Spleen (tissue), 11 donors: ENCODE results near the gene SLC28A3. TPM values are rescaled to one million over a fixed set of nuclear protein-coding genes. Genes with fewer than 3 reads are reported as not detected.
A peak's percentile ranks its signal among the peaks of the same experiment; 100 is the strongest.

Experiments
- DNase-seq: peaks from one replicate; pipeline ENCODE4 v3.0.0-alpha.2; 2020
- H3K27ac ChIP-seq, 8 donors: fragments of 200-600 bp; sonication (generic) in 7 of 8; 1 replicate in 4 of 8; 2 replicates in 4 of 8; pipeline versions ENCODE4 v1.5.0 to v1.8.0; 2016 to 2021; ENCODE audit warnings: inconsistent platforms in 4 of 8, mild to moderate bottlenecking in 4 of 8, moderate library complexity in 1 of 8
- H3K27me3 ChIP-seq, 7 donors: fragments of 200-600 bp; sonication (generic) in 6 of 7; replicated peaks in 1 of 7; 1 replicate in 4 of 7; 2 replicates in 3 of 7; pipeline versions ENCODE4 v1.5.0 to v1.8.0; 2016 to 2021; ENCODE audit warnings: inconsistent platforms in 3 of 7, mild to moderate bottlenecking in 1 of 7
- H3K36me3 ChIP-seq, 6 donors: fragments of 200-600 bp; sonication (generic) in 5 of 6; 1 replicate in 4 of 6; 2 replicates in 2 of 6; pipeline versions ENCODE4 v1.5.0 to v1.8.0; 2016 to 2021; ENCODE audit warnings: inconsistent platforms in 2 of 6
- H3K4me1 ChIP-seq, 6 donors: fragments of 200-600 bp; sonication (generic) in 5 of 6; 1 replicate in 3 of 6; 2 replicates in 3 of 6; pipeline versions ENCODE4 v1.5.0 to v1.8.0; 2016 to 2021; ENCODE audit warnings: inconsistent platforms in 3 of 6
- H3K4me3 ChIP-seq, 8 donors: fragments of 200-600 bp; sonication (generic) in 7 of 8; 1 replicate in 4 of 8; 2 replicates in 4 of 8; pipeline versions ENCODE4 v1.5.0 to v1.8.0; 2016 to 2021; ENCODE audit warnings: inconsistent platforms in 4 of 8, mild to moderate bottlenecking in 4 of 8, moderate library complexity in 2 of 8
- H3K9me3 ChIP-seq, 8 donors: fragments of 200-600 bp; sonication (generic) in 7 of 8; 1 replicate in 4 of 8; 2 replicates in 4 of 8; pipeline versions ENCODE4 v1.5.0 to v1.8.0; 2016 to 2021; ENCODE audit warnings: inconsistent platforms in 4 of 8
- CTCF ChIP-seq, 11 experiments: fragments of 200-600 bp in 7 of 11; fragments of 450-650 bp in 4 of 11; sonication (generic) in 4 of 11; IDR thresholded peaks in 8 of 11; conservative IDR thresholded peaks in 3 of 11; 1 replicate in 7 of 11; 2 replicates in 4 of 11; pipeline versions ENCODE4 v1.4.0 to v1.8.0; 2016 to 2021; ENCODE audit warnings: antibody characterized with exemption in 11 of 11, inconsistent platforms in 4 of 11, mild to moderate bottlenecking in 1 of 11
- POLR2A ChIP-seq, 3 donors: fragments of 450-650 bp; IDR thresholded peaks; one replicate each; pipeline ENCODE4 v1.5.1; 2017; ENCODE audit warnings: antibody characterized with exemption in 3 of 3, mild to moderate bottlenecking in 1 of 3
- POLR2AphosphoS5 ChIP-seq, 3 donors: sonication (generic); formaldehyde crosslinking; IDR thresholded peaks; one replicate each; pipeline ENCODE4 v1.5.1; 2017; ENCODE audit warnings: antibody characterized with exemption in 3 of 3
- WGBS, 5 donors: extraction: QIAGEN DNeasy Blood & Tissue Kit in 3 of 5; methylation state at CpG; one replicate each; pipeline versions ENCODE4 v1.1.5 to v1.1.7; 2013 to 2018; 5-methylcytosine and 5-hydroxymethylcytosine counted together
- intact Hi-C: fragments of 100-400 bp; cut with DNase I; formaldehyde crosslinking; loops from one replicate; pipeline ENCODE4 v1.15.0; 2023; ENCODE audit warnings: low total_unique reads
- polyA plus RNA-seq, 3 donors: library from polyadenylated mRNA; stranded (reverse); fragments of 200-250 nt; gene quantifications; one replicate each; pipeline ENCODE4 v1.2.1, GENCODE V29; 2013
- total RNA-seq, 7 donors: library from RNA; depleted of rRNA in 3 of 7; stranded (reverse); fragments of >200 nt in 3 of 7; fragmentation: NEBNext Ultra II Directional in 4 of 7; extraction: Animal tissue kit (Norgen Biotek cat#: 25700) in 4 of 7; gene quantifications; one replicate each; pipeline versions ENCODE4 v1.1.0 to v1.2.1, GENCODE V29; 2016 to 2021
- donor health status: healthy with polysubstance abuse.
- donor health status: DM: no; HTN: no; CAD: no; lungs with moderate emphysema.
- donor health status: DM: no; HTN: no; CAD: no.
- donor health status: Bipolar disorder and iron deficiency.
- donor health status: healthy.
- donor health status: DM: no; HTN: no; CAD: no.
- donor health status: DM: yes; HTN: yes; CAD: no.

SLC28A3 gene
- total and polyA plus RNA-seq, 10 donors, result 0.06 to 1.2 (median 0.57) TPM; not detected in 1

GRCh38 chr9:84304166-84304565 is 36.4 kb downstream of the SLC28A3 start:
- DNase-seq, result no peak
- WGBS, 5 donors, result 76 to 83% (median 82%) methylated on average over 1 of the region's 1 CpG
- Histone ChIP-seq H3K9me3 (no peaks in the 10 kb centered on the region), H3K36me3 (no peaks in the 10 kb centered on the region), H3K4me1 (peaks cover 0 to 9% (median 7%) of the 10 kb centered on the region in 6 donors), H3K27ac (no peak overlapping the region), H3K27me3 (no peaks in the 10 kb centered on the region), H3K4me3 (no peak overlapping the region)
- TF ChIP-seq POLR2A (IDR thresholded peaks at IDR 0.05) (no peak), CTCF (IDR thresholded peaks at IDR 0.05 in 8 of 11, conservative IDR thresholded peaks at IDR 0.05 in 3 of 11) (no peak), POLR2AphosphoS5 (IDR thresholded peaks at IDR 0.05) (no peak)
- intact Hi-C loops, result no loop called here

- Histone ChIP-seq H3K9me3 (no peaks in the 10 kb centered on the region), H3K27me3 (no peaks in the 10 kb centered on the region), H3K4me3 (no peak overlapping the region), H3K27ac (no peak overlapping the region), H3K4me1 (peaks cover 0 to 9% (median 7%) of the 10 kb centered on the region in 6 donors), H3K36me3 (no peaks in the 10 kb centered on the region)
- DNase-seq, result no peak
- no peak for TF ChIP-seq POLR2A (IDR thresholded peaks at IDR 0.05)
- 90 to 100% (median 96%) methylated on average over 4 of the region's 4 CpGs for WGBS, 5 donors
- intact Hi-C loops, result no loop called here
These were observed 37.5 kb downstream of the SLC28A3 start for GRCh38 chr9:84303061-84303460.

GRCh38 chr9:84301851-84302250 is 38.7 kb downstream of the SLC28A3 start:
- H3K36me3 ChIP-seq, result no peaks in the 10 kb centered on the region
- intact Hi-C loops, result no loop called here
- no peak for TF ChIP-seq POLR2A (IDR thresholded peaks at IDR 0.05)
- TF ChIP-seq POLR2AphosphoS5 (IDR thresholded peaks at IDR 0.05), result no peak
- TF ChIP-seq CTCF (IDR thresholded peaks at IDR 0.05 in 8 of 11, conservative IDR thresholded peaks at IDR 0.05 in 3 of 11), result no peak
- DNase-seq, result no peak
- H3K27me3 ChIP-seq, result no peaks in the 10 kb centered on the region
- 28 to 58% (median 45%) methylated on average over 3 of the region's 3 CpGs for whole genome bisulfite sequencing, 5 donors
- no peaks in the 10 kb centered on the region for H3K9me3 ChIP-seq
- H3K27ac ChIP-seq, result peak overlapping the region in 3 of 8 donors; percentile 33 to 61 (median 35)
- no peak overlapping the region for H3K4me3 ChIP-seq
- H3K4me1 ChIP-seq, result peaks cover 0 to 10% (median 8%) of the 10 kb centered on the region in 6 donors

- H3K36me3 ChIP-seq, result no peaks in the 10 kb centered on the region
- intact Hi-C loops, result no loop called here
- TF ChIP-seq CTCF (IDR thresholded peaks at IDR 0.05 in 8 of 11, conservative IDR thresholded peaks at IDR 0.05 in 3 of 11), result no peak
- TF ChIP-seq POLR2AphosphoS5 (IDR thresholded peaks at IDR 0.05), result no peak
- TF ChIP-seq POLR2A (IDR thresholded peaks at IDR 0.05), result no peak
- no peak for DNase-seq
- no peak overlapping the region for H3K4me3 ChIP-seq
- WGBS, 5 donors, result 79 to 92% (median 87%) methylated on average over 5 of the region's 5 CpGs
- no peaks in the 10 kb centered on the region for H3K9me3 ChIP-seq
- no peak overlapping the region for H3K27ac ChIP-seq
- peaks cover 0 to 26% (median 22%) of the 10 kb centered on the region in 6 donors for H3K4me1 ChIP-seq
- H3K27me3 ChIP-seq, result no peaks in the 10 kb centered on the region
These were observed 40.3 kb downstream of the SLC28A3 start for GRCh38 chr9:84300271-84300670.
